Activated CD4-positive, alpha-beta memory T cell treated with anti-CD3 and anti-CD28 coated beads, Interleukin-2, amount 10 ng/mL, durations not matched to agents 7 days and 5 days (primary cell): Measurements from ENCODE around the gene MTMR6. TPM values are rescaled to one million over a fixed set of nuclear protein-coding genes. Genes with fewer than 3 reads are reported as not detected.

Experiments
- CTCF ChIA-PET: fragments of 350-600 bp; sonication (Branson Sonifier 250); formaldehyde crosslinking; loops from one replicate; lab custom pipeline; 2021; ENCODE audit warnings: antibody characterized with exemption, inconsistent platforms; lab: Charles Lee
- POLR2A ChIA-PET: fragments of 350-600 bp; sonication (Branson Sonifier 250); formaldehyde crosslinking; loops from one replicate; lab custom pipeline; 2021; ENCODE audit warnings: antibody characterized with exemption; lab: Charles Lee
- DNase-seq: peaks from one replicate; pipeline ENCODE4 v3.0.0-alpha.2; 2020
- H3K27ac Mint-ChIP-seq: one replicate; pipeline ENCODE4 v1.8.0; 2021; ENCODE audit warnings: mild to moderate bottlenecking, mixed read lengths
- H3K27me3 Mint-ChIP-seq: one replicate; pipeline ENCODE4 v1.8.0; 2021; ENCODE audit warnings: mixed read lengths
- H3K36me3 Mint-ChIP-seq: one replicate; pipeline ENCODE4 v1.8.0; 2021; ENCODE audit warnings: low read depth, mixed read lengths
- H3K4me1 Mint-ChIP-seq: one replicate; pipeline ENCODE4 v1.8.0; 2021; ENCODE audit warnings: mixed read lengths
- H3K4me3 Mint-ChIP-seq: one replicate; pipeline ENCODE4 v1.8.0; 2021; ENCODE audit warnings: mild to moderate bottlenecking, mixed read lengths
- H3K9me3 Mint-ChIP-seq: one replicate; pipeline ENCODE4 v1.8.0; 2021; ENCODE audit warnings: mixed read lengths
- total RNA-seq, 2 experiments: library from RNA; stranded (reverse); gene quantifications; one replicate each; pipeline ENCODE4 v1.2.3, GENCODE V29; 2021

Gene MTMR6
- total RNA-seq, 2 experiments from 2014 or later: 24.8 to 25.3 TPM

DNA sequence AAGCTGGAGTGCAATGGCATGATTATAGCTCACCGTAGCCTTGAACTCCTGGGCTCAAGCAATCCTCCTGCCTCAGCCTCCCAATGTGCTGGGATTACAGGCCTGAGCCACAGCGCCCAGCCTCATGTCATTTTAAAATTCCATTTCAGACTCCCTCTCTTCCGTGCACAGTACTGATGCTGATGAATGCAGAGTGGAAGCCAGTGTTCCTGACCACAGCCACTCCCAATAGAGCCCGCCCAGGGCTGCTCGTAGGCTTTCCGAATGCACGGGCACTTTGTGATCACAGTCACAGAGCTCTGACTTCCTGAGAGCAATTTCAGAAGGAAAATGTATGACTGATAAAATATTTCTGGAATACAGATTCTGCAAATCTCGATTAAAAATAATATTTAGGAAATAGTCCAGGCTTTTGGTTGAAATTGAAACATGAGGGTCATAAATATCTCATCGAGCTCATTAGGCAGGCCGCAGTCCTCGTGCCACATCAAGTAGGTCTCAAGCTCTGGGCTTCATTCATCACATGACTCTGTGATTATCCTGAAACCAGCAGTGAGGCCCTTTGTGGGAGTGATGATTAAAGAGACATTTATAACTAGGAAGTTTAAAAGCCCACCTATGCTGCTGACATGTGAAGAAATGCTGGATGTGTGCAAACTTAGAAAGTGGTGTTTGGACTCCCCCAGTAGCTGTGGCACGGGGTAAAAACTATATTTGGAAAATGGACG, 76.3 kb downstream of the MTMR6 start:
- ChIA-PET POLR2A (no interaction called here), CTCF (no interaction called here)
- no peak overlapping the region for H3K27ac Mint-ChIP-seq
- DNase-seq: no peak
- peaks cover 6% of the 10 kb centered on the region for H3K4me1 Mint-ChIP-seq
- peaks cover 6% of the 10 kb centered on the region for H3K27me3 Mint-ChIP-seq
- no peak overlapping the region for H3K4me3 Mint-ChIP-seq
- H3K9me3 Mint-ChIP-seq: no peaks in the 10 kb centered on the region
- no peaks in the 10 kb centered on the region for H3K36me3 Mint-ChIP-seq

DNA sequence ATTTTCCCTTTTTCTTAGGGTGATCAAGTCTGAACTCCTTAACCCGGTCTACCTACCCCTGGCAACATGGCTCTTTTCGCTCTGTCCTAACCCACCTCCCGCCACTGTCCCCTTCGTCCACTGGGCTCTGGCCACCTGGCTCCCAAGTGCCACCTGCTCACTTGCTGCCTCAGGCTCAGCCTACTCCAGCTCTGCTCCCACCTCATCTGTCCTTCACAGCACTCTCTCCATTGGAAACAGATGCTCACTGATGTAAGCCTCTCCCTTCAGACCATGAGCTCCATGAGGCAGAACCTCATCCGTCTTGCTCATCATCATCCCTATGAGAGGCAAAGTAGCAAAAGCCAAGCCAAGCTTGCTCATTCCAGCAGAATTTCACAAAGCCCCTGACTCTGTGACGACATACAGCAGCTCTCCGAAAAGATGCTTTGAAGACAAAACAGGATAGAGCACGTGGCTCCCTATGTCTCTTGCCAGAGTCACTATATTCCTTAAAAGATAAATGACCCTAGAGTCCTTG, 79.9 kb downstream of the MTMR6 start:
- no peak for DNase-seq
- Mint-ChIP-seq H3K4me1 (no peaks in the 10 kb centered on the region), H3K27me3 (peaks cover 9% of the 10 kb centered on the region), H3K4me3 (no peak overlapping the region), H3K27ac (no peak overlapping the region), H3K36me3 (no peaks in the 10 kb centered on the region), H3K9me3 (no peaks in the 10 kb centered on the region)
- ChIA-PET CTCF (interaction anchor here (1.0 kb wide), 1 partner anchor 65 kb away, joined by 3 read pairs; no protein-coding TSS in a partner anchor), POLR2A (no interaction called here)

DNA sequence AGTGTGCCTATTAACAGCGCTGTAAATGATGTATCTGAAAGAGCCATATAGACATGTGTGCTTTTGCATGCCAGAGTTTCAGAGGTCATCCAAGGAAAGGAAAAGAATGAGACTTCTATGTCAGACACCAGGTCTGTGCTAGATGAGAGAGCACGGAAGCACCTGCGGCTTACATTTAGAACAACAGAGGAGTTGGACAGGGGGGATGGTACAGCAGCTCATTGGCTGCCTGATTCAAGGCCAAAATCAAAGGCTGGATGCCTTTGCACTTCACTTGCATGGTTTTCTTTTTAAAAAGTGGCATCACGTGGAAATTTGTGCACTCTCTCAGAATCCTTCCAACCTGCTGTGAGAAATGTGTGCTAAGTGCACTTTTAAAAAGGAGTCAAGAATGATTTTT, 82.4 kb downstream of the MTMR6 start:
- DNase-seq: no peak
- Mint-ChIP-seq H3K27me3 (peaks cover 9% of the 10 kb centered on the region), H3K4me3 (no peak overlapping the region), H3K9me3 (no peaks in the 10 kb centered on the region), H3K4me1 (no peaks in the 10 kb centered on the region), H3K27ac (no peak overlapping the region), H3K36me3 (no peaks in the 10 kb centered on the region)
- ChIA-PET POLR2A (no interaction called here), CTCF (interaction anchor here (0.5 kb wide), 1 partner anchor 45 kb away, joined by 3 read pairs; no protein-coding TSS in a partner anchor)

DNA sequence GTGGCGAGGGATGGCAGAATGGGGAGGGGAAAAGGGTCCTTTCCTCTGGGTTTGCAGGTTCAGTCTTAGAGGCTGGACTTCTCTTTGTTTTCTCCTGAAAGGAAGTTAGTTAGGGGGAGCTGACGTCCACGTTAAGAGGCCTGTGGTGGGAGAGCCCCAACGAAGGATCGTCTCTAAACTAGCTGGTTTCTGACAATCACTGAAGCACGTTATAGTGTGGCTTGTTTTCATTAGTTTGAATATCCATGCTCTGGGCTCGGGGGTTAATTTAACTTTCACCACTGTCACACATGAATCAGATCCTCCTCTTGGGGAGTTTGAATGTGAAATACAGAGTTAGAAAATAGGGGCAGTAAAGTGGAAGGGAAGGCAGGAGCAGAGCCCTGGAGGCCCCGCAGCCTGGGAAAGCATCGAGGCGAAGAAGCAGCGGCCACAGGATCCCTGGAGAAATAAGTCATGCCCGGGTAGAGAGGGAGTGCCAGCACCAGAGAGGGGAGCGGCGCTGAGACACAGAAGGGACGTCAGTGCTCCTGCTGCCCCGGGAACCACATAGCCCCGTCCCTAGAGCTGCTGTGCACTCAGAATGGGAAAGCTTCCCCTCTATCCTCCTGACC, 84.1 kb downstream of the MTMR6 start:
- Mint-ChIP-seq H3K9me3 (no peaks in the 10 kb centered on the region), H3K27ac (no peak overlapping the region), H3K4me1 (no peaks in the 10 kb centered on the region), H3K4me3 (no peak overlapping the region), H3K27me3 (peaks cover 13% of the 10 kb centered on the region), H3K36me3 (no peaks in the 10 kb centered on the region)
- no peak for DNase-seq
- CTCF ChIA-PET: no interaction called here
- POLR2A ChIA-PET: no interaction called here

DNA sequence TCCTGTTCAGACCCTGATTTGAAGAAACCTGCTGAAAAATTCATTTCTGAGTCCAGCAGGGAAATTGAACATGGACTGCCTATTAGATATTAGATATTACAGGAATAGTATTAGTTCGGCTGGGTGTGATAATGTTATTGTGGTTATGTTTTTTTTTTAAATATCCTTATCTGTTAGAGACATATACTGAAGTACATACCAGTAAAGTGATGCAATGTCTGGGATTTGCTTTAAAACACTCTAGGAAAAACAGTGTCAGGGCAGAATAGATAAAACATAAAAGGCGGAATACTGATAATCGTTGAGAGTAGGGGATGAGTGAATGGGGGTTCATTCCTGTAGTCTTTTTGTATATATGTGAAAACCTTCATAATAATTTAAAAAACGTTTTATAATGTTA, 86.5 kb downstream of the MTMR6 start:
- no peak for DNase-seq
- H3K27me3 Mint-ChIP-seq: peaks cover 12% of the 10 kb centered on the region
- H3K4me1 Mint-ChIP-seq: no peaks in the 10 kb centered on the region
- H3K4me3 Mint-ChIP-seq: no peak overlapping the region
- POLR2A ChIA-PET: no interaction called here
- no peaks in the 10 kb centered on the region for H3K9me3 Mint-ChIP-seq
- H3K27ac Mint-ChIP-seq: no peak overlapping the region
- CTCF ChIA-PET: no interaction called here
- no peaks in the 10 kb centered on the region for H3K36me3 Mint-ChIP-seq

DNA sequence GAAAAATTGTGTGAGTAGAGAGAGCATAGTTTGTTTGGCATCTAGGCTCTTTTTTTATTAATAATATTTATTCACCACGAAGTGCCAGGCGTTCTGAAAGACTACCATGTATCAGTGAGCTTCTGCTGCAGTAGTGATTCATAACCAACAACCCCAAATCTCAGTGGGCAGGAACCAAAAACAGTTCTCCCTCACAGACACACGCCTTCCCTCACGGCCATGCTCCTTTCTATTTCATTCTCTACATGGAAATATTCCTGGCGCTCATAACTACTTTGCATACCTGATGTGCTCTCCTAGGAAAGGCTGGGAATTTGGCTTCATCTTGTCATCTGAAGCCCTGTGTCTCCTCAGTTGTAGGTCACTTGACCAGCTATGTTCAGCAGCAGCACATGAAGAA, 88.6 kb downstream of the MTMR6 start:
- no peak overlapping the region for H3K27ac Mint-ChIP-seq
- POLR2A ChIA-PET: no interaction called here
- no peak for DNase-seq
- H3K4me3 Mint-ChIP-seq: no peak overlapping the region
- CTCF ChIA-PET: no interaction called here
- H3K9me3 Mint-ChIP-seq: no peaks in the 10 kb centered on the region
- peaks cover 14% of the 10 kb centered on the region for H3K27me3 Mint-ChIP-seq
- H3K4me1 Mint-ChIP-seq: no peaks in the 10 kb centered on the region
- H3K36me3 Mint-ChIP-seq: no peaks in the 10 kb centered on the region

DNA sequence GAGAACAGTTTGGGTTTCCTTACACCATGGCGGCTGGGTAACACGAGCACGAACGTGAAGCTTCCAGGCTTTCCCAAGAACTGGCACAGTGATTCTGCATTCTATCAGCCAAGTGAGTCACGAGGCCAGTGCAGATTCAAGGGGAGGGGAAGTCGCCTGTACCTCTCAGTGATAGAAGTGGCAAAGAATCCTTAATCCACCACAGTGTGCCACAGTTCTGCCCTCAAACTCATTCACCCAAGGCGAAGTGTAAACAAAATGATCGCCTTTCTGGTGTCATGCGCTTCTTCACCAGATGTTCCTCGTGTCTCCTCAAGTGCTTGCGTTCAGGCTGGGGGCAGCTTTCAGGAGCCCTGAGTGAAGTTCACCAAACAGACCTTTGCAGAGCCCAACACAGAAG, 90.3 kb downstream of the MTMR6 start:
- ChIA-PET POLR2A (no interaction called here), CTCF (no interaction called here)
- no peaks in the 10 kb centered on the region for H3K36me3 Mint-ChIP-seq
- no peak overlapping the region for H3K27ac Mint-ChIP-seq
- H3K4me3 Mint-ChIP-seq: no peak overlapping the region
- peaks cover 22% of the 10 kb centered on the region for H3K27me3 Mint-ChIP-seq
- H3K4me1 Mint-ChIP-seq: no peaks in the 10 kb centered on the region
- no peak for DNase-seq
- no peaks in the 10 kb centered on the region for H3K9me3 Mint-ChIP-seq

Other genes starting within 250 kb of the MTMR6 start
- gene PABPC3, start 191.4 kb downstream of the MTMR6 start, total RNA-seq: under 1 TPM; 0.75 to 0.88 TPM
- gene AMER2, start 115.2 kb downstream of the MTMR6 start, total RNA-seq: not detected
- 10 to 100 TPM; 80.6 to 86.7 TPM for gene NUP58, start 14.1 kb upstream of the MTMR6 start, total RNA-seq
- gene ATP8A2, start 84.5 kb upstream of the MTMR6 start, total RNA-seq: under 1 TPM; 0.10 to 0.15 TPM